GM12864 (cell line): Measurements from ENCODE around the gene MED4.
"Not testable (repeated sequence)": the region's sequence is repeated elsewhere in the genome, so short reads cannot be mapped to it uniquely, and the experiment has no call there.

Experiments used
- DNase-seq: peaks from one replicate; pipeline ENCODE4 v3.0.0-alpha.2; 2011; ENCODE audit warnings: low read depth
- H3K4me3 ChIP-seq: 2 replicates; pipeline ENCODE4 v1.5.1; 2011; ENCODE audit warnings: mild to moderate bottlenecking, low read depth, low read length, control low read depth
- TF ChIP-seq, protein P1 (sequence below): IDR thresholded peaks from 2 replicates; pipeline ENCODE4 v1.5.1; 2011; ENCODE audit warnings: low read depth, mild to moderate bottlenecking, moderate library complexity, low read length, control low read depth, inconsistent platforms; ENCODE audit errors: missing control alignments

MED4 gene

DNA sequence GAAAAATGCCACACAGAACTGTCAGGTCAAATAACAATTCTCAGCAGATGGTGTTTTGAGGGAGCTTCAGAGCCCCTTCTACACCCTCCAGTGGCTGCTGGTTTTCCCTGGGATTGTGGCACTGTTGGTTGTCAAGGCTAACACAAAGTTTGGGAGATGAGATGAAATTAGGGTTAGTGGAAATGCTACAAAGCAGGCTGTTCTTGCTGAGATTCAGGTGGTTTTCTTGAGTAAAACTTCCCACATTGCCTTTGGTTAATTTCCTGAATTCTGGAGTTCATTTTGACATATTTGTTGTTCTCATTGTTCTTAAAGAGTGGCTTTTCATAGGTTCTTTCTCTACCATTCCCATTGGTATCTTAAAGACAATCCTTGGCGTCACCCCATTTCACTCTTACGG, 22.1 kb downstream of the MED4 start:
- H3K4me3 ChIP-seq, result no peak overlapping the region
- DNase-seq, result no peak
- TF ChIP-seq, protein P1, sequence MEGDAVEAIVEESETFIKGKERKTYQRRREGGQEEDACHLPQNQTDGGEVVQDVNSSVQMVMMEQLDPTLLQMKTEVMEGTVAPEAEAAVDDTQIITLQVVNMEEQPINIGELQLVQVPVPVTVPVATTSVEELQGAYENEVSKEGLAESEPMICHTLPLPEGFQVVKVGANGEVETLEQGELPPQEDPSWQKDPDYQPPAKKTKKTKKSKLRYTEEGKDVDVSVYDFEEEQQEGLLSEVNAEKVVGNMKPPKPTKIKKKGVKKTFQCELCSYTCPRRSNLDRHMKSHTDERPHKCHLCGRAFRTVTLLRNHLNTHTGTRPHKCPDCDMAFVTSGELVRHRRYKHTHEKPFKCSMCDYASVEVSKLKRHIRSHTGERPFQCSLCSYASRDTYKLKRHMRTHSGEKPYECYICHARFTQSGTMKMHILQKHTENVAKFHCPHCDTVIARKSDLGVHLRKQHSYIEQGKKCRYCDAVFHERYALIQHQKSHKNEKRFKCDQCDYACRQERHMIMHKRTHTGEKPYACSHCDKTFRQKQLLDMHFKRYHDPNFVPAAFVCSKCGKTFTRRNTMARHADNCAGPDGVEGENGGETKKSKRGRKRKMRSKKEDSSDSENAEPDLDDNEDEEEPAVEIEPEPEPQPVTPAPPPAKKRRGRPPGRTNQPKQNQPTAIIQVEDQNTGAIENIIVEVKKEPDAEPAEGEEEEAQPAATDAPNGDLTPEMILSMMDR, result no peak

DNA sequence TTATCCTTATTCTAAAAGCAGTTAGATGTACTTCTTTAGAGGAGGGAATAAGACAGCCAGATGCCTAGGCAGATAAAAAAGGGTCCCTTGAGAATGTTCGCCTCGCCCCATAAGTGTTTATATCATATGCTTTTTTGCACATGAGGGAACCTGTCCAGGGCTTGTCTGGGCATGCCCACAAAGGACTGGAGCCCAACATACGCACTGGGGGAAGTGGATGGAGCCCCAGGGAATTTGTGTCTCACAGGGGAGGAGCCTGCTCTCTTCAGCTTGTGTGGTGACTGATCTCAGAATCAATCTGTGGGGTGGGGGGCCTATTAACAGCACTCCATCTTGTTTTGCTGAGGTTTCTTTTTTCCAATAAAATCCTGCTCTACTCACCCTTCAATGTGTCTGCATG, 22.6 kb downstream of the MED4 start:
- DNase-seq, result no peak
- H3K4me3 ChIP-seq, result no peak overlapping the region
- TF ChIP-seq, protein P1, result no peak

DNA sequence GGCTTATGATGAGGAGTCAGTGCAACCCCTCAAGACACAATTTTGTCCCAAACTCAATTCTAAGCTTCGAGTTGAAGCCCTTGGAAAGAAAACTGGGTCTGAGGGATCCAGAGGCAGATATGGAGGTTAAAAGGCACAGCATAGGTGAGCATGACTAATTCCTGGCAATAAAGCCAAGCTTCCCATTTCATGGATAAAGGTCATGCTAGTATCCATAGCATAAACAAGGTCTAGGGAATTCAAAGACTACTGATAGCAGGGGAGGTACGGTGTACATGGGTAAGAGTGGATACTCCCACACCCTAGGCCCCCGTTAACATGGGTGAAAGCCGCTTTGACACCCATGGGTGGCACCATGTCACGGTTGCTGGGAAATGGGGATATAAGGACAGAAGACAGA, 24.0 kb downstream of the MED4 start:
- no peak for DNase-seq
- TF ChIP-seq, protein P1, result no peak
- no peak overlapping the region for H3K4me3 ChIP-seq

DNA sequence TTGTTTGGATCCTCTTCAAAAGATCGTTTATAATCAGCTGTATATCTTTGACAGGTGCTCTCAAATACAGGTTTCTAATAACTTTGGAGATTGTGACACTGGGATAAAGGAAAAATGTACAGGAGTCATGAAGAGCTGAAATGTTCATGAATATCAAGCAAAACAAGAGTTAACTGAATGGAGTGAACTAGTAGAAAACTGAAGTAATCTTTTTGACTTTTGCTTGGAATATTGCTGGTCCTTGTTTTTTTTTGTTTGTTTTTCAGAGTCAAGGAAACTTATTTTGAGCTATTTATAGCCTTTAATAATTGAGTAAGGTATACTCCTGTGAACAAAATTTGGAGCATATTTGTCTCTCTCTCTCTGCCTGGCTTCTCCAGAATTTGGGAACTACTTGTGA, 25.3 kb downstream of the MED4 start:
- H3K4me3 ChIP-seq, result no peak overlapping the region
- TF ChIP-seq, protein P1, result no peak
- DNase-seq, result no peak

DNA sequence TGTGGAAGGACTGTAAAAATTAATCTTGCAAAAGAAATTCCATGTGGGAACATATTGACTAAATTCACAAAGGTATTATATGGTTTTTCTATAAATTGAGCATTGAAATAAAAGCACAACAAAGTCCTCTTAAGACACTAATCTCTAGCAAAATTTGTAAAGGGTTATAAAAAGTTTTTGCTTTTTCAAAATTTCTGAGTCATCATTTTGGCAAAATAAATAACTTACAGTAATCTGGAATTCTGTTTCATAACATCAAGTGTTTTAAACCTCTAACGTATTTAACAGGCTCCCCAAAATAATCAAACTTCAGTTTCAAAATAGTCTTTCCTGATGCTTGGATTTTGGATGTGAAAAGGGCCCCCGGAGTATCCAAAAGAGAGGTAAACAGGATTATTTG, 26.0 kb downstream of the MED4 start:
- H3K4me3 ChIP-seq, result no peak overlapping the region
- TF ChIP-seq, protein P1, result no peak
- DNase-seq, result no peak

DNA sequence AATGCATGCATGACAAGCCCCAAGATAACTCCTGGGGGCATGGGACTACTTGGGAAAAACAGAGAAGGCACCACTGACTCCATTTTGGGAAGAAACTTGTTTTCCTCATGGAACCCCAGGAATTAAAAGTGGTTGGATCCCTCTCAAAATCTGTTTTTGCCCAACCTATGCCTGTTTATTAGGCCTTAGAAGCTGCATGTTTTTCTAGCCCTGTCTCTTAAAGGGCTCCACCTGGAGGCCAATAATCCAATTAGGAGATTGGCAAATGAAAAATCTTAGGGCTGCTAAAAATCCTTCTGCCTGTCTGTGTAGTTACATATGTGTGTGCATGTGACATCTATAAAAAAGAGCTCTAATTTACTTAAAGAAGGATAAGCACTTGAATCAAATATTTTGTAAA, 26.9 kb downstream of the MED4 start:
- no peak for DNase-seq
- TF ChIP-seq, protein P1, result no peak
- H3K4me3 ChIP-seq, result no peak overlapping the region

DNA sequence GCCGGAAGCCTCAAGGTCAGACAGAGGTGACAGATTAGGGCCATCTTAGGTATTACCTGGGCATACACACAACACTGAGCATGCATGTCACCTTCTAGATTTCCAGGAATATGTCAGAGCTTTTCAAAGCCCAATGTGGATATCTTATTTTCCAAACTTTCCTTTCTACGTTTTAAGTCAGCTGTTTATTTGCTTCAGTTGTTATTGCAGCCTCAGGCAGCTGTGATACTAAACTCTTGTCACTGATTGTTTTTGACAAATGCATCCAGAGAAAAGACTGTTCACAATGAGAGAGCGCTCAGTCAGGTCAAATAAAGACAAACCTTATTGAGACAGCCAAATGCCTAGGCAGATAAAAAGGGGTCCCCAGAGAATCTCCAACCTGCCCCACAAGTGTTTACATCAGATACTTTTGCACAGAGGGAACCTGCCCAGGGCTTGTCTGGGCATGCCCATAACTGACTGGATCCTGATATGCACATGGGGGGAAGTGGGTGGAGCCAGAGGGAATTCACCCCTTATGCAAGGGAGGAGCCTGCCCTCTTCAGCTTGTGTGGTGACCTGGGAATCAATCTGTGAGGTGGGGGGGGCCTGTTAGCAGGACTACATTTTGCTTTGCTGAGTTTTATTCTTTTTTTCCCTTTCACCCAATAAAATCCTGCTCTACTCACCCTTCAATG, 28.5 kb downstream of the MED4 start:
- TF ChIP-seq, protein P1, result no peak
- no peak overlapping the region for H3K4me3 ChIP-seq
- DNase-seq, result peak; percentile 25

DNA sequence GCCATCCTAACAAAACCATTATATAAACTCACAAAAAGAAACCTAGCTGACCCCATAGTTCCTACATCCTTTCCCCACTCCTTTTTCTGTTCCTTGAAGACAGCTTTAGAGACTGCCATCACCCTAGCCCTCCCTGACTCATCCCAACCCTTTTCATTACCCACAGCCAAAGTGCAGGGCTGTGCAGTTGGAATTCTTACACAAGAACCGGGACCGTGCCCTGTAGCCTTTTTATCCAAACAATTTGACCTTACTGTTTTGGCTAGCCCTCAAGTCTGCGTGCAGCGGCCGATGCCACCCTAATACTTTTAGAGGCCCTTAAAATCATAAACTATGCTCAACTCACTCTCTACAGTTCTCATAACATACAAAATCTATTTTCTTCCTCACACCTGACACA, 35.0 kb downstream of the MED4 start:
- H3K4me3 ChIP-seq, DNase-seq: not testable (repeated sequence)

DNA sequence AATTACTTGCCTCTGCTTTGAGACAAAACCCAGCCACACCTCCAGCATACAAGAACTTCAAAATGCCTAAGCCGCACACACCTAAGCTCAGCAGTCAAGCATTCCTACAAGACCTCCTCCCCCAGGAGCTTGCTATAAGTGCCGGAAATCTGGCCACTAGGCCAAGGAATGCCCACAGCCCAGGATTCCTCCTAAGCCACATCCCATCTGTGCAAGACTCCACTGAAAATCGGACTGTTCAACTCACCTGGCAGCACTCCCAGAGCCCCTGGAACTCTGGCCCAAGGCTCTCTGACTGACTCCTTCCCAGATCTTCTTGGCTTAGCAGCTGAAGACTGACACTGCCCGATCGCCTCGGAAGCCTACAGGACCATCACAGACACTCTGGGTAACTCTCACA, 36.4 kb downstream of the MED4 start:
- not testable (repeated sequence) for DNase-seq, H3K4me3 ChIP-seq
